Measurements from ENCODE around the gene ZNF224.
"Not testable (repeated sequence)": the region's sequence is repeated elsewhere in the genome, so short reads cannot be mapped to it uniquely, and the experiment has no call there.

The ZNF224 gene

GRCh38 chr19:44093931-44094765 is at the start of gene ZNF224:
TSS of gene ZNF224 (plus strand) at chr19:44094361. CDS start at chr19:44097874, 3,513 bp downstream.
- DNase-seq: peak; percentile 95

- DNase-seq: peak; percentile 88
Measured at GRCh38 chr19:44050740-44051649, 43.2 kb upstream of the ZNF224 start.

- DNase-seq: peak; percentile 99
Measured at GRCh38 chr19:44051650-44052402, 42.3 kb upstream of the ZNF224 start, which contains the start of gene ZNF223. TSS of gene ZNF223 (plus strand) at chr19:44052036. CDS start at chr19:44055177, 3,141 bp downstream.

- DNase-seq: no peak
Measured at GRCh38 chr19:44055870-44056269, 38.3 kb upstream of the ZNF224 start.

- no peak for DNase-seq
Measured at GRCh38 chr19:44059229-44059628, 34.9 kb upstream of the ZNF224 start.

- DNase-seq: no peak
Measured at GRCh38 chr19:44061038-44061437, 33.1 kb upstream of the ZNF224 start.

GRCh38 chr19:44066305-44066704 is 27.9 kb upstream of the ZNF224 start:
- no peak for DNase-seq

- DNase-seq: no peak
Measured at GRCh38 chr19:44069415-44069814, 24.7 kb upstream of the ZNF224 start.

- peak; percentile 96 for DNase-seq
Measured at GRCh38 chr19:44071824-44072542, 22.2 kb upstream of the ZNF224 start, which contains the start of gene ZNF284. TSS of gene ZNF284 (plus strand) at chr19:44072159. CDS start at chr19:44076390, 4,231 bp downstream.

- DNase-seq: peak; percentile 13
Measured at GRCh38 chr19:44072543-44073401, 21.4 kb upstream of the ZNF224 start.

GRCh38 chr19:44076325-44076724 is 17.8 kb upstream of the ZNF224 start:
- DNase-seq: no peak

GRCh38 chr19:44092108-44092507 is 2.1 kb upstream of the ZNF224 start:
- no peak for DNase-seq

GRCh38 chr19:44107751-44108150 is 13.6 kb downstream of the ZNF224 start:
- DNase-seq: no peak

- DNase-seq: no peak
Measured at GRCh38 chr19:44109458-44109857, 15.3 kb downstream of the ZNF224 start.

- DNase-seq: peak; percentile 36
Measured at GRCh38 chr19:44111910-44112463, 17.8 kb downstream of the ZNF224 start.

- DNase-seq: no peak
Measured at GRCh38 chr19:44112802-44113137, 18.6 kb downstream of the ZNF224 start.

- peak; percentile 99 for DNase-seq
Measured at GRCh38 chr19:44113138-44113783, 19.1 kb downstream of the ZNF224 start, which contains the start of gene ZNF225. TSS of gene ZNF225 (plus strand) at chr19:44113399. CDS start at chr19:44115828, 2,429 bp downstream.

GRCh38 chr19:44113784-44114390 is 19.7 kb downstream of the ZNF224 start:
- no peak for DNase-seq

- not testable (repeated sequence) for DNase-seq
Measured at GRCh38 chr19:44121162-44121561, 27.0 kb downstream of the ZNF224 start.

GRCh38 chr19:44131955-44132354 is 37.8 kb downstream of the ZNF224 start:
- DNase-seq: no peak

All from NCI-H146 (cell line).